Measurements from ENCODE around the gene RELCH. TPM values are rescaled to one million over a fixed set of nuclear protein-coding genes. Genes with fewer than 3 reads are reported as not detected.
A peak's percentile ranks its signal among the peaks of the same experiment; 100 is the strongest.

Gene RELCH
- total and polyA plus RNA-seq, 10 of the 15 experiments (the other 5 are each of a cell fraction or from before 2014, with no cell fraction given), result 3.1 to 23.6 (median 14.5) TPM

- FAIRE-seq (no peak), ATAC-seq (peak; percentile 40; the same call in 1 of the 3 replicates), DNase-seq (ENCODE audit: low read depth, low spot score) (no peak)
- TF ChIP-seq RELA (IDR thresholded peaks at IDR 0.05; ENCODE audit: borderline replicate concordance, partially characterized antibody), result no peak
- TF ChIP-seq, protein P1, sequence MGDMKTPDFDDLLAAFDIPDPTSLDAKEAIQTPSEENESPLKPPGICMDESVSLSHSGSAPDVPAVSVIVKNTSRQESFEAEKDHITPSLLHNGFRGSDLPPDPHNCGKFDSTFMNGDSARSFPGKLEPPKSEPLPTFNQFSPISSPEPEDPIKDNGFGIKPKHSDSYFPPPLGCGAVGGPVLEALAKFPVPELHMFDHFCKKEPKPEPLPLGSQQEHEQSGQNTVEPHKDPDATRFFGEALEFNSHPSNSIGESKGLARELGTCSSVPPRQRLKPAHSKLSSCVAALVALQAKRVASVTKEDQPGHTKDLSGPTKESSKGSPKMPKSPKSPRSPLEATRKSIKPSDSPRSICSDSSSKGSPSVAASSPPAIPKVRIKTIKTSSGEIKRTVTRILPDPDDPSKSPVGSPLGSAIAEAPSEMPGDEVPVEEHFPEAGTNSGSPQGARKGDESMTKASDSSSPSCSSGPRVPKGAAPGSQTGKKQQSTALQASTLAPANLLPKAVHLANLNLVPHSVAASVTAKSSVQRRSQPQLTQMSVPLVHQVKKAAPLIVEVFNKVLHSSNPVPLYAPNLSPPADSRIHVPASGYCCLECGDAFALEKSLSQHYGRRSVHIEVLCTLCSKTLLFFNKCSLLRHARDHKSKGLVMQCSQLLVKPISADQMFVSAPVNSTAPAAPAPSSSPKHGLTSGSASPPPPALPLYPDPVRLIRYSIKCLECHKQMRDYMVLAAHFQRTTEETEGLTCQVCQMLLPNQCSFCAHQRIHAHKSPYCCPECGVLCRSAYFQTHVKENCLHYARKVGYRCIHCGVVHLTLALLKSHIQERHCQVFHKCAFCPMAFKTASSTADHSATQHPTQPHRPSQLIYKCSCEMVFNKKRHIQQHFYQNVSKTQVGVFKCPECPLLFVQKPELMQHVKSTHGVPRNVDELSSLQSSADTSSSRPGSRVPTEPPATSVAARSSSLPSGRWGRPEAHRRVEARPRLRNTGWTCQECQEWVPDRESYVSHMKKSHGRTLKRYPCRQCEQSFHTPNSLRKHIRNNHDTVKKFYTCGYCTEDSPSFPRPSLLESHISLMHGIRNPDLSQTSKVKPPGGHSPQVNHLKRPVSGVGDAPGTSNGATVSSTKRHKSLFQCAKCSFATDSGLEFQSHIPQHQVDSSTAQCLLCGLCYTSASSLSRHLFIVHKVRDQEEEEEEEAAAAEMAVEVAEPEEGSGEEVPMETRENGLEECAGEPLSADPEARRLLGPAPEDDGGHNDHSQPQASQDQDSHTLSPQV (IDR thresholded peaks at IDR 0.05), result no peak
- no peak for TF ChIP-seq CHD2 (IDR thresholded peaks at IDR 0.05; ENCODE audit: borderline replicate concordance, low read depth, low read length)
- in situ Hi-C loops (cut with MboI) (no loop called here), intact Hi-C loops (cut with micrococcal nuclease; ENCODE audit: unreplicated experiment) (no loop called here)
- H3K4me2 ChIP-seq (ENCODE audit: control insufficient read depth, insufficient read depth), result no peak overlapping the region
- H3K27me3 ChIP-seq (replicated peaks in 1 of 2; ENCODE audit: control insufficient read depth in 2 of 2, insufficient read depth in 2 of 2, low read length in 1 of 2), result no peaks in the 10 kb centered on the region
- no peak overlapping the region for H3K4me3 ChIP-seq
- no peaks in the 10 kb centered on the region for H3K4me1 ChIP-seq (ENCODE audit: control insufficient read depth, insufficient read depth, low read length)
- H3K36me3 ChIP-seq (ENCODE audit: control insufficient read depth in 2 of 2, insufficient read depth in 2 of 2, low read length in 1 of 2), result no peaks in the 10 kb centered on the region
- no TSS peak for BruUV-seq (replicated peaks)
- H3K27ac ChIP-seq (ENCODE audit: control insufficient read depth, insufficient read depth), result no peak overlapping the region
- no peak overlapping the region for H3K9ac ChIP-seq (ENCODE audit: control insufficient read depth, insufficient read depth, low read length)
- no peaks in the 10 kb centered on the region for H3K79me2 ChIP-seq (ENCODE audit: control insufficient read depth, insufficient read depth, low read length)
- no peak overlapping the region for H2AFZ ChIP-seq (ENCODE audit: control insufficient read depth, low read depth, low read length)
- ChIA-PET POLR2A (no interaction called here), CTCF (interaction anchor here (1.2 kb wide), 1 partner anchor 21 kb away, joined by 6 read pairs; no protein-coding TSS in a partner anchor), SMC1A (ENCODE audit: uncharacterized antibody, unreplicated experiment) (interaction anchor here (1.0 kb wide), 1 partner anchor 10 kb away, joined by 4 read pairs; no protein-coding TSS in a partner anchor), RAD21 (ENCODE audit: unreplicated experiment) (no interaction called here)
- H3K9me3 ChIP-seq (replicated peaks; ENCODE audit: control insufficient read depth, insufficient read depth, low read length), result no peaks in the 10 kb centered on the region
- H4K20me1 ChIP-seq (ENCODE audit: control insufficient read depth, insufficient read depth), result no peaks in the 10 kb centered on the region
- WGBS (ENCODE audit: insufficient coverage, insufficient replicate concordance, low lambda C conversion rate, missing lambda C conversion rate), result 100% methylated on average over 1 of the region's 1 CpG
Measured at GRCh38 chr18:62152844-62153243, 34.2 kb upstream of the RELCH start.
